HG02623 (cell line): ENCODE results near the gene TMEM11.
"Not testable (repeated sequence)": the region's sequence is repeated elsewhere in the genome, so short reads cannot be mapped to it uniquely, and the experiment has no call there.

Source experiments
- ATAC-seq: cut with Tn5 transposase; IDR thresholded peaks from one replicate; pipeline ENCODE4 v1.9.1; 2021; ENCODE audit warnings: moderate library complexity; ENCODE audit not compliant: unreplicated experiment

The TMEM11 gene

DNA sequence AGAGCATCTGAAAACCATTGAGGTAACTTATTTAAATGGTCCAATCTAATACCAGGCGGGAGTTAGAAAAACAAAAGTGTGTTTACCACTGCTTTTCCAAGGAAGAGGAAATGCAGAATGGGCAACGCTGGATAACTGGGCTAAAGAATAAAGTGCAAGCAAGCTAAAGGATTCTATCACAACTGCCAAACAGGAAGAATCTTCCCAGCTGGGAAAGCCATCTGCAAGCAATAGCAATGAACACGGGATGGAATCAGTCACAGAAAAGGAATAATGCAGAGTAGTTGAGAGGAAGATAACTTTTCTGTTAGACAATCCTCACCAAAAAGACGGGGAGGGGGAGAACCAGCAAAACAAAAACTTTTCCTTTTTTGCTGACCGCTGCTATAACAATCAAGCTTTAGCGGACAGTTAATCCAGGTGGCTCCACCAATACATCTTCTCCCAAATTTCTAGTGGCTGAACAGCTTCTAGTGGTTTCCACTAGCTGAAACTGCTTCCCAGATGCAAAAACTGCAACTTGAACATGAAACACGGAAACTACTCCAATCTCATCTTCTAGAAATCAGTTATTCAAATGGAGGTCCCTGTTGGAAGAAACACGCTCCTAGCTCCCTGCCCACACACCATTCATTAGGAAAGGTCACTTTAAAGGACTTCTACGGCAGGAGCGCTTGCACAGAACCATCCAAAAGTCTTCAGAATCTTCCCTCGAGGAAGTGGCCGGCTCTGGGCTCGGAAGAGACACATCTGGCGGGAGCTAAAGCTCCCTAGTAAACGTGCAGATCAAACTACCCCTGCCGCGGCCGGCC is 929 bp downstream of the TMEM11 start:
- ATAC-seq: no peak

DNA sequence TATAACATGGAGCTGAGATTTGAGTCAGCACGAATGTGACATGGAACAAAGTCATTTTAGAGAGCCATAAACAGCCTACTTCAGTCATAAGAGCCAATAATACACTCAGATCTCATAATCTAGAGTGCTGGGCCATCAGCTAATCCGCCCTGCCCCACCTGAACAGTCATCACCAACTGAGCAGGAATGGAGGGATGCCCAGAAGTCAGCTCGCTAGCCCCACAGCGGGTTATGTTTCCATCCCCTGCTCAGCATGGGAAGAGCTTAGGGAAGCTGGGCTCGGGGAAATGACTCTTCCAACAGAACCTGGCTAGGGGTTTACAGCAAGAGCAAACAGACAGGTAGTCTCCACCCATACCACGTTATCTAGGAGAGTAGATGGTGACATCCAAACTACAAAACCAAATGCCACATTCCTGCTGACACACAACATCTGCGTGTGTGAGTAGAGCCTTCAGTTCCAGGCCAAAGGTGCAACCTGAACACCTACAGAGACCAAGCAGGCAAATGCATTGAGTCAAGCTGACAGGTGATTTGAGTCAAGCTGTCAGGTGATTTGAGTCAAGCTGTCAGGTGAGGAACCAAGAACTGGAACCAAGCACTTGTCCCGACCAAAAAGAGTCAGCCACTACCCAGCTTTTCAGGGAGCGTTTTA is 2.0 kb downstream of the TMEM11 start:
- no peak for ATAC-seq

DNA sequence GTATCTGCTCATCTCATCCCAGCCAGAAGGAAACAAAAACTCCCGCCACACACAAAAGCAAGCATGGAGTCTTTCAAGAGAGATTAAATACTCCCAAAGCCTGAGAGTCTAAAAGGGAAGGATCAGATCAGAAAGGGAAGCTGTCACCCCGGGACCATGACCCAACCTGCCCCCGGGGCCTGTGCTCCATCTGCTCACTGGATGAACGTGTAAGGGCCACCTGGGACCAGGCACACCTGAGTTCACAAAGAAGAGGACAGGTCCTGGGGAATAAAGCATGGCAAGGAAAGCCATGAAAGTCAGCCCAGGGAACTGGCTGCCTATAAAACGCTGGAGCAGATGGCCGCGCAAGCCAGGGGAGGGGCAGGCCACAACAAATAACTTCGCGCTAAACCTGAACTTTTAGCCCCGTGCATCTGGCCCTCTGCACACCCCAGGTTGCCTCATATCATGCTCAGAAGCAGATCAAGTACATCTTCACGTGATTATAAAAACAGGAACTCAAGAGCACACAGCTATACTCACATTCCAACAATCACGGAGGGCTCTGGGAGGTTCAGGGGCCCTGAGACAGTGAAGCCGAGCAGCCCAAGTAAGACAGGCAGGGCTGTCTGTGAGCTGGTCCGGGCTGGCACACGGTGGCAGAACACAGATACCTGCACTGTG is 3.4 kb downstream of the TMEM11 start:
- no peak for ATAC-seq

DNA sequence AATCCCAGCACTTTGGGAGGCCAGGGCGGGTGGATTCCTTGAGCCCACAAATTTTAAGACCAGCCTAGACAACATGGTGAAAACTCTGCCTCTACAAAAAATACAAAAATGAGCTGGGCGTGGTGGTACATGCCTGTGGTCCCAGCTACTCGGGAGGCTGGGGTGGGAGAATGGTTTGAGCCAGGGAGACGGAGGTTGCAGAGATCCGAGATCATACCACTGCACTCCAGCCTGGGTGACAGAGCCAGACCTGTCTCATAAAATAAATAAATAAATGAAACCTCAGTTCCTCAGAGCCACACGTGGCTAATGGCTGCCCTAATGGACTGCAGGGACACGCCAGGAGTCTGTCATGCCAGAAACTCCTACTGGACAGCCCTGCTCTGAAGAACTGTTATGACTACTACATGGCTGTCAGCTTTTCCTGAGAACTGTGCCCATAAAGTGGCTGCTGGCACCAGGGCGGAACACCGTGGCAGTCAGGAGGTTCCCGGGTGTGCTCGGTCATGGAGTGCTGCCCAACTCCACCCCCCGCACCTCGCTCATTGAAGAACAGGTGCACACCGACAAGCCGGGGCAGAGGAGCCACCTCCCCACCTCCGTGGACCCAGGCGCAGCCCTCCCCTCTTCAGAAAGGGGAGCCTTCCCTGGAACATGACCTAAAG is 4.3 kb downstream of the TMEM11 start:
- no peak for ATAC-seq

DNA sequence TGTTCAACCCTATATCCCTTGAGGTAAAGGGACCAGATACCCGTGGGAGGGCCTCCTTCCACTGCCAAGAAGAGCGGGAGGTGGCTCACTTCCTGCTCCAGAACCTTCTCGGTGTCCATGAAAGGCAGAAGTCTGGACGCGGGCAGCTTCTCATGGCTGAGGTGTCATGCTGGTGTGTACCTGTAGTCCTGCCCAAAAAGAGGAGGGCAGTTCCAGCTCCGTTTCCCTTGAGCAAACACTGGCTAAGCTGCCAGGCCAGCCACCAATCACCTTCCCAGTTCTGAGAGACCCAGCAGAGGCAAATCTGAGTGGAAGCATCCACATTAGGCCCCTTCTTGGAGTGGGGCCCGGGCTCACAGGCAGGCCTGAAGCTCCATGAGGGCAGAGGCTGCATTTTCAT is 5.6 kb downstream of the TMEM11 start:
- ATAC-seq: no peak

DNA sequence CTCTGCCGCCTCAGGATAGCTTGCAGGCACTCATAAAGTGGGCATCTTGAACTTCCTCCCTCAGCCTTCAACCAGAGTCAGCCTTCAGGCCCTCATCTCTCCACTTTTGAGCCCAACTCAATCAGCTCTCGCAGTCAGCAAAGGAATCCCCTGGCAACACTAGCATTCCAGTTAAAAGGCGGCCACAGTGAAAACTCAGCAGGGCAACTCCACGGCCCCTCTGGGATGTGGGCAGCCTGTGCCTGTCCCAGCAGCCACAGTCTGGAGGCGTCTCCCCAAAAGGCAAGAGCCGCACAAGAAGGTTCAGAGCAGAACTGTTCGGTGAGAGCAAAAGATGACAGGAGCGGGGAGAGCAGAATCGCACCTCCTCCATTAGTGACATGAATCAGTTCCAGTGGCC is 9.0 kb downstream of the TMEM11 start:
- no peak for ATAC-seq

DNA sequence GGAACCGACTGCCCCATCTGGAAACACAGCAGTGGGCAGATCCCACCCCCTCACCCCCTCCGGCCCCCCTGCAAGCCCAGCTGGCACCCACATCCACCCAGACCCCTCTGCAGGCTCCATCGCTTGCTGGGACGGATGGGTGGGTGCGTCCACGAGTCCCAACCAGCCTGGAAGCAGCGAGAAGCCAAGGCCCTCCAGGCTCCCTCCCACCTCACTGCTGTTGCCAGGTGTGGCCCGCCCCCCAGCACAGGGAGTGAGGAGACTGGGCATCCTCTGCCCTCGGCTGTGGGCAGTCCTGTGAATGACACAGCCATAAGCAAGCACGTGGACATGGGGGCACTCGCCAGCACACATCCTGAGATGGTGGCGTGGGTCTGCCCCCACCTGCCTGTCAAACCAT is 11.4 kb downstream of the TMEM11 start:
- ATAC-seq: no peak

DNA sequence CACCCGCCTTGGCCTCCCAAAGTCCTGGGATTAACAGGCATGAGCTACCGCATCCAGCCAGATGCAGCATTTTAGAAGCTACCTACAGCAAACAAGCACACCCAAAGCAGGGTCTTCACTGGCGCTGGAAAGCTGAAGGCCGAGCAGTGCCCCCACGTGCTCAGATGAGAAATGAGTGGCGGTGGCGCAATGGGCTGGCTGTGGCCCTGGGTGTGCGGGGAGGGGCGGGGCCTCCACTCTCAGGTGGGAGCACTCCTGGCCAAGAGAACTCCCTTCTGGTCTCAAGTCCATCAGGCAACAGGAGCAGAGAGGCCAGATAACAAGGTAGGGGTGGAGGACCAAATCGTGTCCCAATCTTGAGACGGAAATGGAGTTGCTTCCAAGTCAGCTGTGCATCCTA is 12.1 kb downstream of the TMEM11 start:
- no peak for ATAC-seq

DNA sequence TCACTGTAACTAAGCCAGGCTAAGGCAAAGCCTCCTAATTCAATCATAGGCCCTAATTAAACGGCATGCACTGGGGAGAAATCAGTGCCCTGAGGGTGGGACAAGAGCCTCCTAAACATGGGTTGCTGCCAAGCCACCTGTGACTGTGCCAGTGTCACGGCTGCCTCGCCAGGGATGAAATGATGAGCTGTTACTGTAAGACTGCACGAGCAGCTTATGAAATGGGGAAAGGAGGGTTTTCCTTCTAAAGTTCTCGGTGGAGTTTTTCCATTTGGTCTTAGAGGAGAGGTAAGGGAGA is 12.7 kb downstream of the TMEM11 start:
- no peak for ATAC-seq

DNA sequence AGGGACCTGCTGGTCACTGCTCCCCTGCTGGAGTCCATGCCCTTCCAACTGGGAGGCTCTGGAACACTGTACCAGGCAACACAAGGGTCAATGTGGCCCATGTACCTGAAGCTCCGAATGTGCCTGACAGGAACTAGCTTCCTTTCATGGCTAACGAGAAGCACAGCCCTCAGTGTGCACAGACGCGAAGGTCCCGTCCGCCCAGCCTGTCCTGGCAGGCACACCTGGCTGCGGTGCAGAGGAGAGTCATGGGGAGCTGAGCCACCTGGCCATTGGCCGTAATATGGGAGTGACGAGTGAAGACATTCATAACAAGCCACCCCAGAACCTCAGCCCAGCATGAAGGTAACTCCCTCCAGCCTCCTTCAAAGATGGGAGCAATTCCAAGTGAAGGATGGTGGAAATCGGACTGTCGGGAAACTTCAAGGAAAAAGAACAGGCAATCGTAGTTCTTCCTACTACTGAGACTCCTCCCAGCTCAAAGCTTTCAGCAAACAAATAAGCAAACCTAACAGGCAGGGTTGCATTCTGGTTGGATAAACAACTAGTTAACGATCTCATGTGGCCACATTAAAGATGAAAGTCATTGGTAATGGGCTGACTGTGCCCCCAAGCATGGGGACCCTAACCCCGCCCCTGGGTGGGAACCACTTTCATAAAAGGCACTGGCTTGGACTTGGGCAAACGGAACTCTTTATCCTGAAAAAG is 13.2 kb downstream of the TMEM11 start:
- no peak for ATAC-seq

DNA sequence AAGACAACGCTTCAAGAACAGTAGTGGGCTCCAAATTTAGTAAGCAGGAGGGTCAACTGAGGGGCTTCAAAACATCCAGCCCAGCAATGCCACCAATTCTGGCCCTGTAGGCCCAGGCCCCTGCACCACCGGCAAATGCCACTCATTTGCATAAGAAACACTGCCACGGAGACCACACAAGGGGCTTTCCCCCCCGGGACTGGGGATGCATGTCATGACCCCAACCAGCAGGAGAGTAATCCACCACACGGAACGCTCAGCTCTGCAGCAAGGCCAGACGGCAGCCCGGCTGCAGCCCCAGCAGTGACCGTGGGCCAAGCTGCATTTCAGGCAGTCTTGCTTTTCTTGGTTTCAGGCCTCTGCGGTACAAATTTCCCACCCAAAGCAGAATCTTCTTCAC is 14.1 kb downstream of the TMEM11 start:
- no peak for ATAC-seq

DNA sequence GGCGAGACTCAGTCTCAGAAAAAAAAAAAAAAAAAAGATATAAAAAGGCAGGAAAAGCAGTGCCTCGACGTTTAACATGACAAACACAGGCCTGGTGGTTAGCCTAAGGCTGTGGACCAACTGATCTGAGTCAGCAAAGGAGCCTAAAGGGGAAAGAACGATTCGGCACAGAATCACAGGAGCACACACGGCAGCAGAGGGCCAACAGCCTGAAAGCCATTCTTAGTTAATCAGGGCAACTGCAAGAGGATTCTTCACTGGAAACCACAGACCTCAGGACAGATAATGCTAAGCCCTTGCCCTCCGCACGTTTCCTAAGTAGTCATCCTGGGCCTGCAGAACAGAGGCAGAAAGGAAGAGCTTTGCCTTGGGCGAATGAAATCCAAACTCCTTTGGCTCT is 14.7 kb downstream of the TMEM11 start:
- ATAC-seq: no peak

DNA sequence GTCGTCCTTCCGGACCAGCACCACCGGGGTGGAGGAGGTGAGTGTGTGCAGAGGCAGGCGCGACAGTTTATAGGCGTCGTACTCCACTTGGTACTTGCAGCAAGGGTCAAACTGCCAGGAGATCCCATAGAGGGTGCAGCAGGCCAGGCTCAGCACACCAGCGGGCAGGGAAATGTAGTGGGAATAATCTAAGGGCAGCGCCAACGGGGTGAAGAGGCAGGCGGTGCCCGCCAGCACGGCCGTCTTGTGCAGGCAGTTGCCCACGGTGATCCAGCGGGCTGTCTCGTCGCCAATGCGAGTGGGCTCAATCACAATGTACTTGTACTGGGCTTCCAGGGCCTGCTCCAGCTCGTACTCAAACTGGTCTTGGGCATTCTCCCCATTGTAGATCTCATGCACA is 15.6 kb downstream of the TMEM11 start:
- ATAC-seq: no peak

DNA sequence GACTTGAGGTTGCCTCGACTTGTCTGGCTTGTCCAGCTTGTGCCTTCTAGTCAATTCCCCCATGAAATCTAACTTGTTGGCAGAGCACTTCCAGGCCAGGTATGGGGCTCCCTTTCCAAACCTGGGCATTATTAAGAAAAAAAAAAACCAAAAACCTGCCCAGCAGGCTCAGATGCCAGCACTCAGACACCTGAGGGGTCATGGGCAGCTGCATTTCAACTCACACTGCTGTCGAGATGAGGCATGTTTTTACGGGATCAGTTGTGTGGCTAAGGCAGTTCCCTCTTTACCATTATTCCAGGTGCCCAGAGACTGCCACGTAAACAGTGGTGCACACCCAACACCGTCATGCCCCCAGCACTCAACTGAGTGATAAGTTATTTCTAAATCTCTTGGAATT is 17.8 kb downstream of the TMEM11 start:
- no peak for ATAC-seq

DNA sequence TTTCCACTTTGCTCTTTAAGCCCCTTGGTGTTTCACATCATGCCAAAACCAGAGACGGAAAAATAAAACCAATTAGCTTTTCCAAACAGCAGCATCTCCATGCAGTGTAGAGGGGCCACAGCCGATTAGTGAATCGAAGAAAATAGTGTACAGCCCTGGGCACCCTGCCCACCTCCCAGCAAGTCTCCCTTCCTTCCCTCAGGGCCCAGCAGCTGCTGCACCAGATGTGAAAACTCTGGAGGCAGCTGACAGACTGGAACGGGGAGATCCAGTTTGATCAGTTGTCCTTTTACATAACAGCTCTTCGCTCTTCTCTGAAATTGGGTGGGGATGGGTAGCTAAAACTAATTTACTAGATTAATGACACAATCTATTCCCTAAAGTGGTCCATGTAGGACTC is 19.3 kb downstream of the TMEM11 start:
- ATAC-seq: no peak

DNA sequence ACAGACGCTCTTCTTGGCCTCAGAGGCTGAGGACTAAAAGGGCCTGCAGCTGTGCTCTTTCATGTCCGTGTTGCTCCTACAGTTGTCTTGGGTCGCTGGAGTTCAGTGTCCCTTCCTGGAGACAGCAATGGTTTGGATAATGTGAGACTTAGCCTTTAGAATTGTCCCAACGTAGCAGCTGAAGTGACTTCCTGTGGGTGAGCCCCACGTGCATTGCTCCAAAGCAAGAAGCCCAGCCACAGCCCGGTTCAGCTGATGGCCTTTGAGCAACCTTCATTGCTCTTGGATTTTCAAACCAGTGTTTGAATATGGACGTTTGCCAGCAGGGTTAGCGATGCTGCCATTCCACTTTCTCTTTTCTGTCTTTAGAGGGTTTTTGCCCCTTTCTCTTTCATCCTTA is 19.7 kb downstream of the TMEM11 start:
- ATAC-seq: no peak

DNA sequence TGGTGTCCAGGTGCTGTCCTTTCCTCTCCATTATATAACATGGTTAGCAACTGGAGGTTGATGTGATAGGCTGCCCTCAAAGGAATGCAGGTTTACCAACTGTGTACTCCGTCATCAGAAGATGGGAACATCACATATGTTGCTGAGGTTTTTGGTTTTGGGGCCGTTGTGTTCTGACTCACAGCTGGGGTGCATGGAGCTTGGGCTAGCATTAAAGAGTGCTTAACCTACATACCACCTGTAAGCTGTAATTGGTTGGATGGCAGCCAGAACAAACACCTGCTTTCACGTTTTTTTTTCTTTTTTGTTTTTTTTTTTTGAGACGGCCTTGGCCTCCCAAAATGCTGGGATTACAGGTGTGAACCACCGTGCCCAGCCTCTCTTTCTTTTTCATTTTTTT is 20.9 kb downstream of the TMEM11 start:
- ATAC-seq: no peak

DNA sequence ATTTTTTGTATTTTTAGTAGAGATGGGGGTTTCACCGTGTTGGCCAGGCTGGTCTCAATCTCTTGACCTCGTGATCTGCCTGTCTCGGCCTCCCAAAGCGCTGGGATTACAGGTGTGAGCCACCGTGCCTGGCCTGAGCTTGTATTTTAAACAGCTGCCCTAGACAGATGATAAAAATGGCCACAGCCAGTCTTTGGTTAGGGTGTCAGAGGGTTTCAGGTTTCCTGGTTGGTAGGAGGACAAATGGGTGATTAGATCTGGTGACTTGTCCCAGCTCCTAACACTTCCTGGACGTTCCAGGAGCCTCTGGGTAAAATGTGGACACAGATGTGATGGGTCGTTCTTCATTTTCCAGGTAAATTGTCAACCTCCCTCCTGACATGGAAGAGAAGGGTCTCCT is 21.5 kb downstream of the TMEM11 start:
- not testable (repeated sequence) for ATAC-seq

DNA sequence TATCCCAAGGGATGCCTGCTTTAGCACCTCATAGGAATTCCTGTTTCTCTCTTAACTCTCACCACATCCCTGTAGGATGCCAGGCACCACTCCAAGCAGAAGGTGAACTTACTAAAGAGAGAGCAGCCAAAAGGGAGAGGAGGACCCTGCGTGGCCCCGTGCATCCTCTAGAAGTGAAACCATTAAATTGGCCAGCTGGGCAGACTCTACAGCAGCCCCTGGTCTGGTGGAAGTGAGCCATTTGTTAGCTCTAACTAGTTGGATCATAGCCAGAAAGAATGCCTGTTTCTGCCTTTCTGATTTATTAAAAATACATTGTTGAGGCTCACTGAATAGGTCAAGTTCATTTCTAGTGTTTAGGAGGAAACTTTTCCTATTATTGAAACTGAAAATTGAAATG is 22.3 kb downstream of the TMEM11 start:
- no peak for ATAC-seq

DNA sequence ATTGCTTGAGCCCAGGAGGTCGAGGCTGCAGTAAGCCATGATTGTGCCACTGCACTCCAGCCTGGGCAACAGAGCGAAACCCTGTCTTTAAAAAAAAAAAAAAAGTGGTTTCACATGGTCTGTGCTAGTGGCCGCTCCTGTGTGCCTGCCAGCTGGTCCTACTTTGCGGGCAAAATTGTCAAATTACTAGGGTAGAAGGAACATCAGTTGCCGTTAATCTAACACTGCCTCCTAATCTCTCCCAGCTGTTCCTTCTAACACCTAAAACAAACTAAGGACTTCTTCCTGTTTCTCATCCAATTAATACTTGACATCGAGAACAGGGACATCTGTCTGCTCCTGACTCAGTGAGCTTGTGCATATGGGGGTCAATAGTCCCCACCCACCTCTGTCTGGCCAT is 23.9 kb downstream of the TMEM11 start:
- no peak for ATAC-seq

DNA sequence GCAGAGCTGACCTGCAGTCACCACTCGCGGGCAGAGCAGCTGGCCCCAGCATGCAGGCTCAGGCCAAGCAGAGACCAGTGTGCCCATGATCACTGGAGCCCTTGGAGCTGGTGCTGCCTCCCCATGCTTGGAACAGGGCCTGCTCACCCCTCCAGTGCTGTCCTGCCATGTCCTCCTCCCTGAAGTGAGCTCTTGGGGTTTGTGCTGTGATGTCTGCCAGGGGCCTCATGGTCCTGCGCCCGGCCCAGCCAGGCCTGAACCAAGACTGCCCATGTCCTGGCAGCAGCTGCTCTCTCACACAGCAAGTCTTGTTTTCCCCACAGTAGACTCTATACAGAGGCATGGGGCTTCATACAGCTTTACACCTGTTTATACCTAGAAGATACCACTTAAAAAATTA is 24.6 kb downstream of the TMEM11 start:
- no peak for ATAC-seq
